HepG2 (cell line): ENCODE data around the gene PTTG1. TPM values are rescaled to one million over a fixed set of nuclear protein-coding genes. Genes with fewer than 3 reads are reported as not detected.
A peak's percentile ranks its signal among the peaks of the same experiment; 100 is the strongest.

Source experiments
- CCAR2 ChIP-seq: fragments of 200-400 bp; formaldehyde crosslinking; optimal IDR thresholded peaks from 2 replicates; pipeline ENCODE3; 2018; ENCODE audit warnings: low read depth, mild to moderate bottlenecking, low read length, moderate library complexity
- FIP1L1 ChIP-seq: fragments of 200-400 bp; formaldehyde crosslinking; IDR thresholded peaks from 2 replicates; pipeline ENCODE4 v1.6.1; 2018; ENCODE audit warnings: low read depth, mild to moderate bottlenecking, low read length, moderate library complexity, borderline replicate concordance; ENCODE audit not compliant: insufficient read depth
- FLYWCH1 ChIP-seq: sonication (generic); formaldehyde crosslinking; IDR thresholded peaks from 2 replicates; pipeline ENCODE4 v1.8.1; 2023; ENCODE audit warnings: mild to moderate bottlenecking, missing genetic modification reagents
- KLF15 ChIP-seq: sonication (generic); formaldehyde crosslinking; IDR thresholded peaks from 2 replicates; pipeline ENCODE4 v1.8.1; 2023; ENCODE audit warnings: borderline replicate concordance, mild to moderate bottlenecking, inconsistent platforms, missing genetic modification reagents, mixed read lengths
- MXD1 ChIP-seq: sonication (generic); formaldehyde crosslinking; IDR thresholded peaks from 2 replicates; pipeline ENCODE4 v1.4.0; 2020; ENCODE audit warnings: mild to moderate bottlenecking, missing genetic modification reagents
- NFYC ChIP-seq: IDR thresholded peaks from 2 replicates; pipeline ENCODE4 v1.6.1; 2016; ENCODE audit warnings: missing genetic modification reagents, missing compliant biosample characterization
- PAF1 ChIP-seq: IDR thresholded peaks from 2 replicates; pipeline ENCODE4 v1.6.1; 2016; ENCODE audit warnings: missing genetic modification reagents, missing compliant biosample characterization
- PREB ChIP-seq: sonication (generic); formaldehyde crosslinking; IDR thresholded peaks from 2 replicates; pipeline ENCODE4 v1.4.0; 2020; ENCODE audit warnings: missing genetic modification reagents
- REST ChIP-seq, 2 experiments: IDR thresholded peaks; 2 replicates each; pipeline ENCODE4 v1.6.1; 2011 to 2012; ENCODE audit warnings: low read length in 2 of 2, borderline replicate concordance in 1 of 2, low read depth in 1 of 2, mild to moderate bottlenecking in 1 of 2, moderate library complexity in 1 of 2
- SIN3A ChIP-seq: IDR thresholded peaks from 2 replicates; pipeline ENCODE4 v1.6.1; 2011; ENCODE audit warnings: low read depth, mild to moderate bottlenecking, control low read depth, low read length, borderline replicate concordance
- THYN1 ChIP-seq: sonication (generic); formaldehyde crosslinking; IDR thresholded peaks from 2 replicates; pipeline ENCODE4 v1.8.1; 2023; ENCODE audit warnings: low read depth, mild to moderate bottlenecking, moderate library complexity, missing genetic modification reagents, borderline replicate concordance
- TMF1 ChIP-seq: sonication (generic); formaldehyde crosslinking; IDR thresholded peaks from 2 replicates; pipeline ENCODE4 v1.8.1; 2022; ENCODE audit warnings: low read depth, missing genetic modification reagents
- USF2 ChIP-seq, 2 experiments: sonication (generic) in 1 of 2; formaldehyde crosslinking in 1 of 2; IDR thresholded peaks; 2 replicates each; pipeline versions ENCODE4 v1.5.1 to v1.6.1; 2011 to 2020; ENCODE audit warnings: borderline replicate concordance in 1 of 2, low read depth in 1 of 2, low read length in 1 of 2, mild to moderate bottlenecking in 1 of 2, missing genetic modification reagents in 1 of 2, moderate library complexity in 1 of 2
- ZNF234 ChIP-seq: sonication (generic); formaldehyde crosslinking; conservative IDR thresholded peaks from 2 replicates; pipeline ENCODE4 v1.5.1; 2020; ENCODE audit warnings: mild to moderate bottlenecking, missing genetic modification reagents
- ZNF446 ChIP-seq: sonication (generic); formaldehyde crosslinking; IDR thresholded peaks from 2 replicates; pipeline ENCODE4 v1.5.0; 2020; ENCODE audit warnings: mild to moderate bottlenecking, missing genetic modification reagents
- ZNF597 ChIP-seq: sonication (generic); formaldehyde crosslinking; IDR thresholded peaks from 2 replicates; pipeline ENCODE4 v1.5.0; 2020; ENCODE audit warnings: missing genetic modification reagents
- ZNF629 ChIP-seq: sonication (generic); formaldehyde crosslinking; conservative IDR thresholded peaks from 2 replicates; pipeline ENCODE4 v1.5.0; 2020; ENCODE audit warnings: missing genetic modification reagents
- ZSCAN21 ChIP-seq: sonication (generic); formaldehyde crosslinking; IDR thresholded peaks from 2 replicates; pipeline ENCODE4 v1.8.0; 2022; ENCODE audit warnings: mild to moderate bottlenecking, missing genetic modification reagents, moderate library complexity, borderline replicate concordance
- polyA plus RNA-seq, 8 experiments: library from polyadenylated mRNA; depleted of rRNA in 3 of 8; stranded (reverse) in 7 of 8; unstranded in 1 of 8; fragments of >200 nt; fragmentation: Illumina TruSeq in 4 of 8; extraction: Trizol in 4 of 8; gene quantifications; 2 replicates each; pipeline versions ENCODE4 v1.2.1 to v1.2.3, GENCODE V29; 2011 to 2016; ENCODE audit warnings: low read depth in 4 of 8, missing spikeins in 1 of 8, mixed read lengths in 1 of 8; ENCODE audit not compliant: insufficient read depth in 1 of 8
- total RNA-seq, 5 experiments: library from RNA; depleted of rRNA; stranded (reverse); fragments of >200 nt; fragmentation: Illumina TruSeq; extraction: Trizol; gene quantifications; 2 replicates each; pipeline ENCODE4 v1.2.3, GENCODE V29; 2016; ENCODE audit warnings: low read depth in 1 of 5

Gene PTTG1
- total and polyA plus RNA-seq, 2 of the 13 experiments (the other 11 are each of a cell fraction or from before 2014, with no cell fraction given), result 102 to 161 TPM

GRCh38 chr5:160467555-160468362 is 46.1 kb downstream of the PTTG1 start (continued):
- TF ChIP-seq ZNF446 (no peak), THYN1 (CRISPR knock-in tag) (no peak), ZNF234 (no peak), REST (IDR thresholded peaks at IDR 0.05; ENCODE audit: borderline replicate concordance in 1 of 2, low read depth in 1 of 2, low read length in 2 of 2) (peak in 1 of 2 experiments; percentile 71; a peak in 2 of 4 replicates), CCAR2 (peak; percentile 53), SIN3A (peak; percentile 80), ZSCAN21 (CRISPR knock-in tag) (no peak; the same call in 1 of the 2 replicates), USF2 (IDR thresholded peaks at IDR 0.05; ENCODE audit: low read depth, low read length) (no peak), USF2 (CRISPR knock-in tag; IDR thresholded peaks at IDR 0.05; ENCODE audit: borderline replicate concordance) (no peak), NFYC (no peak; the same call in 1 of the 2 replicates), ZNF597 (CRISPR knock-in tag) (no peak), KLF15 (peak; percentile 65; the same call in 1 of the 2 replicates), PAF1 (CRISPR knock-in tag) (no peak), ZNF629 (CRISPR knock-in tag) (no peak), TMF1 (no peak), FIP1L1 (no peak), MXD1 (CRISPR knock-in tag) (peak; percentile 86), FLYWCH1 (CRISPR knock-in tag) (no peak), PREB (CRISPR knock-in tag) (no peak)
